IMR-90 (cell line): ENCODE results near the gene CUX1. TPM values are rescaled to one million over a fixed set of nuclear protein-coding genes. Genes with fewer than 3 reads are reported as not detected.

Experiments used
- ATAC-seq: fragments of 200-7000 bp; cut with Tn5 transposase; 2 replicates; pipeline ENCODE4 v1.9.1; 2020; ENCODE audit warnings: low read depth, mild to moderate bottlenecking, moderate library complexity
- BruUV-seq: library from RNA; stranded (reverse); fragments of 400-500 nt; replicated peaks from 2 replicates; lab custom pipeline; 2021; lab: Mats Ljungman, UMichigan
- CTCF ChIA-PET: fragments of 300-600 bp; formaldehyde crosslinking; extraction: SDS; loops from one replicate; lab custom pipeline; 2021; ENCODE audit warnings: antibody characterized with exemption; lab: Yijun Ruan, JAX
- POLR2A ChIA-PET: fragments of 300-600 bp; sonication (Branson Sonifier 250); formaldehyde crosslinking; loops from one replicate; lab custom pipeline; 2022; ENCODE audit warnings: antibody characterized with exemption; ENCODE audit not compliant: unreplicated experiment; lab: Charles Lee
- DNase-seq: peaks from one replicate; pipeline ENCODE4 v3.0.0; 2013
- H2AFZ ChIP-seq: replicated peaks from 2 replicates; pipeline ENCODE3; 2013; ENCODE audit warnings: low read length, mild to moderate bottlenecking; ENCODE audit not compliant: poor library complexity
- H2AK5ac ChIP-seq: 2 replicates; pipeline ENCODE4 v1.6.1; 2013; ENCODE audit warnings: low read depth, low read length, inconsistent platforms
- H2AK9ac ChIP-seq: replicated peaks from 2 replicates; pipeline ENCODE3; 2013; ENCODE audit warnings: mild to moderate bottlenecking, low read depth, low read length, moderate library complexity; ENCODE audit not compliant: poor library complexity
- H2BK120ac ChIP-seq: 2 replicates; pipeline ENCODE4 v1.6.1; 2013; ENCODE audit warnings: low read depth, low read length, inconsistent platforms
- H2BK15ac ChIP-seq: 3 replicates; pipeline ENCODE4 v1.6.1; 2013; ENCODE audit warnings: low read depth, low read length, inconsistent platforms
- H2BK20ac ChIP-seq: 2 replicates; pipeline ENCODE4 v1.6.1; 2013; ENCODE audit warnings: low read depth, mild to moderate bottlenecking, inconsistent platforms, low read length, moderate library complexity
- H2BK5ac ChIP-seq: 2 replicates; pipeline ENCODE4 v1.6.1; 2013; ENCODE audit warnings: mild to moderate bottlenecking, low read depth, low read length, inconsistent platforms; ENCODE audit not compliant: poor library complexity, severe bottlenecking
- H3K14ac ChIP-seq: replicated peaks from 2 replicates; pipeline ENCODE4 v1.6.1; 2013; ENCODE audit warnings: low read depth, low read length, inconsistent platforms
- H3K18ac ChIP-seq: 2 replicates; pipeline ENCODE4 v1.6.1; 2013; ENCODE audit warnings: low read depth, low read length, control low read depth
- H3K23ac ChIP-seq: 2 replicates; pipeline ENCODE4 v1.6.1; 2013; ENCODE audit warnings: low read depth, low read length, inconsistent platforms
- H3K27ac ChIP-seq: 2 replicates; pipeline ENCODE4 v1.5.1; 2013; ENCODE audit warnings: mild to moderate bottlenecking, control low read depth, low read length; ENCODE audit not compliant: insufficient read depth
- H3K27me3 ChIP-seq: 2 replicates; pipeline ENCODE4 v1.6.1; 2013; ENCODE audit warnings: low read length; ENCODE audit not compliant: control insufficient read depth, insufficient read depth
- H3K36me3 ChIP-seq: 2 replicates; pipeline ENCODE4 v1.6.1; 2013; ENCODE audit warnings: low read length, mixed read lengths; ENCODE audit not compliant: control insufficient read depth, insufficient read depth
- H3K4ac ChIP-seq: 2 replicates; pipeline ENCODE4 v1.6.1; 2013; ENCODE audit warnings: low read depth, low read length, inconsistent platforms
- H3K4me1 ChIP-seq: 2 replicates; pipeline ENCODE4 v1.6.1; 2013; ENCODE audit warnings: low read length, mixed read lengths; ENCODE audit not compliant: control insufficient read depth, insufficient read depth
- H3K4me2 ChIP-seq: 2 replicates; pipeline ENCODE4 v1.6.1; 2013; ENCODE audit warnings: low read depth, mild to moderate bottlenecking, control low read depth, low read length, moderate library complexity
- H3K4me3 ChIP-seq: 2 replicates; pipeline ENCODE4 v1.5.1; 2013; ENCODE audit warnings: low read depth, mild to moderate bottlenecking, control low read depth, low read length, moderate library complexity; ENCODE audit not compliant: insufficient read depth
- H3K56ac ChIP-seq: 2 replicates; pipeline ENCODE4 v1.6.1; 2013; ENCODE audit warnings: low read length, inconsistent platforms; ENCODE audit not compliant: insufficient read depth; ENCODE audit errors: extremely low read depth
- H3K79me1 ChIP-seq, 2 experiments: 2 replicates each; pipeline ENCODE4 v1.6.1; 2013; ENCODE audit warnings: low read length in 2 of 2, inconsistent platforms in 1 of 2, low read depth in 1 of 2
- H3K9ac ChIP-seq: 2 replicates; pipeline ENCODE4 v1.6.1; 2013; ENCODE audit warnings: low read depth, low read length, control low read depth
- H3K9me1 ChIP-seq: 2 replicates; pipeline ENCODE4 v1.6.1; 2013; ENCODE audit warnings: low read length, inconsistent platforms; ENCODE audit not compliant: insufficient read depth
- H3K9me3 ChIP-seq: 2 replicates; pipeline ENCODE4 v1.6.1; 2013; ENCODE audit warnings: low read length; ENCODE audit not compliant: control insufficient read depth, insufficient read depth
- H4K20me1 ChIP-seq: 2 replicates; pipeline ENCODE4 v1.6.1; 2013; ENCODE audit warnings: low read length, inconsistent platforms; ENCODE audit not compliant: insufficient read depth
- H4K5ac ChIP-seq: 2 replicates; pipeline ENCODE4 v1.6.1; 2013; ENCODE audit warnings: mild to moderate bottlenecking, low read depth, low read length, control low read depth
- H4K8ac ChIP-seq, 2 experiments: 2 replicates each; pipeline ENCODE4 v1.6.1; 2013; ENCODE audit warnings: low read depth in 2 of 2, low read length in 2 of 2, control low read depth in 1 of 2, inconsistent platforms in 1 of 2
- H4K91ac ChIP-seq: 2 replicates; pipeline ENCODE4 v1.6.1; 2013; ENCODE audit warnings: low read depth, low read length, inconsistent platforms; ENCODE audit not compliant: insufficient read depth
- CHD1 ChIP-seq: IDR thresholded peaks from 2 replicates; pipeline ENCODE4 v1.6.1; 2012; ENCODE audit warnings: low read depth, low read length, improper control_type of control experiment
- MAFK ChIP-seq: IDR thresholded peaks from 2 replicates; pipeline ENCODE4 v1.6.1; 2012; ENCODE audit warnings: low read depth, low read length, improper control_type of control experiment
- MAZ ChIP-seq: IDR thresholded peaks from 2 replicates; pipeline ENCODE4 v1.6.1; 2012; ENCODE audit warnings: low read depth, mild to moderate bottlenecking, low read length, improper control_type of control experiment, moderate library complexity, borderline replicate concordance
- NFE2L2 ChIP-seq: fragments of 150-350 bp; IDR thresholded peaks from 2 replicates; pipeline ENCODE4 v1.6.1; 2016; ENCODE audit warnings: low read depth, mild to moderate bottlenecking, low read length
- RFX5 ChIP-seq: IDR thresholded peaks from 2 replicates; pipeline ENCODE4 v1.8.0; 2012; ENCODE audit warnings: low read depth, mild to moderate bottlenecking, low read length, moderate library complexity
- SMC3 ChIP-seq: fragments of 150-350 bp; IDR thresholded peaks from 2 replicates; pipeline ENCODE4 v1.6.1; 2016; ENCODE audit warnings: low read depth, mild to moderate bottlenecking, antibody characterized with exemption, low read length, moderate library complexity
- WGBS, 2 experiments: methylation state at CpG; one replicate each; pipeline versions ENCODE4 v1.1.5 to v1.1.7; 2013; ENCODE audit warnings: missing lambda C conversion rate in 2 of 2; ENCODE audit not compliant: insufficient read length in 1 of 2; ENCODE audit errors: extremely low coverage in 2 of 2; 5-methylcytosine and 5-hydroxymethylcytosine counted together
- dilution Hi-C: fragments of 300-500 bp; cut with HindIII; formaldehyde crosslinking; loops from one replicate; pipeline ENCODE4 v1.14.3; 2018; ENCODE audit warnings: low sequenced_read_pairs; ENCODE audit not compliant: unreplicated experiment
- in situ Hi-C: fragments of 300-500 bp; cut with MboI; formaldehyde crosslinking; loops from 3 replicates; pipeline ENCODE4 v1.14.3; 2019; ENCODE audit warnings: low sequenced_read_pairs, inconsistent platforms, mixed read lengths
- intact Hi-C: fragments of 100-400 bp; cut with micrococcal nuclease; formaldehyde crosslinking; loops from 2 replicates; pipeline ENCODE4 v1.10.0; 2022
- polyA plus RNA-seq, 3 experiments: library from polyadenylated mRNA; depleted of rRNA; stranded (reverse); fragments of >200 nt; gene quantifications; 2 replicates each; pipeline ENCODE4 v1.2.3, GENCODE V29; 2012; ENCODE audit warnings: low replicate concordance in 1 of 3
- total RNA-seq: library from RNA; depleted of rRNA; stranded (reverse); fragments of >200 nt; gene quantifications from 2 replicates; pipeline ENCODE4 v1.2.3, GENCODE V29; 2012
- TF ChIP-seq, protein P1 (sequence below): fragments of 150-350 bp; IDR thresholded peaks from 2 replicates; pipeline ENCODE4 v1.6.1; 2017; ENCODE audit warnings: mild to moderate bottlenecking, antibody characterized with exemption, low read length, low read depth

The CUX1 gene
- total and polyA plus RNA-seq, 2 of the 4 experiments (the other 2 are of a cell fraction), result 19.7 to 46.4 TPM

DNA sequence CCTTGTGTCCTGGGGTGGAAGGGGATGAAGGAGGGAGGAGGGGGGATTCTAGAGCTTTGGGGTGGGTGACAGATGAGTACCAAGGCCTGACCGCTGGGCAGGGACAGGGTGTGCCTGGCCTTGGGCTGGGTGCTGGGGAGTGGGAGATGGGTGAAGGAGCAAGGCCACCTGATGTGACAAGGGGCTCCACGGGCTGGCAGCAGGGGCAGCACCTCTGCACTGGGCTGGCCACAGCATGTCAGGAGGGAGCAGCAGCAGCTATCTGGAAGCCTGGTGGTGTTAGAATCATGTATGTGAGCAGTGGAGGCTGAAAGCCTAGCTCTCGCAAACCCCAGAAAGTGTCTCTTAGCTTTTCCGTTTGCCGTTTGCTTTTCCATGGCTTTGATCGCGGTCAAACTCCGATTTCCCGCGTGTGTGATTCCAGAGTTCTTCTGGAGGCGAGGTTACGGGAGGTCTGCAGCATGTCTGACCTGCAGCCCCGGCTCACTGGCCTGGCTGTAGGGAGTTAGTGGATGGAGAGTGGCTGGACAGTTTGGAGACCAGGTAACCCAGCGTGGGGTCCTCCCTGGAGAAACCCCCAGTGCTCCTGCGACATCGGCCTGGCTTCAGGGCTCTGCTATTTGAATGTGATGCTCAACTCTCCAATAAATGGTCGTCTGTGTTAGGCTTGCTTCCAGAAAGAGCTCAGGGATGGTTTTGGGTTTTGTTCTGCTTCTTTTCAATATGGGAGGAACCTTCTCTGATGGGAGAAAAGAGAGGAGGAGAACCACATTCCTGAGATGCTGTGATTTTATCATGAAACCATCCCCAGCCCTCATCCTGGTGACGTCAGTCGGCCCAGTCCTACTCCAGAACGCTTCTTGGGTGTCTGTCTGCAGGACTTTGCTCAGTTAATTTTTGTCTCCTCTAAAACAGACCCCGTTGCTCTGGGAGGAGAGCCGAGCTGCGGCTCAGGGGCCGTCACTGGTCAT lies 105.5 kb downstream of the CUX1 start (continued):
- TF ChIP-seq, protein P1, sequence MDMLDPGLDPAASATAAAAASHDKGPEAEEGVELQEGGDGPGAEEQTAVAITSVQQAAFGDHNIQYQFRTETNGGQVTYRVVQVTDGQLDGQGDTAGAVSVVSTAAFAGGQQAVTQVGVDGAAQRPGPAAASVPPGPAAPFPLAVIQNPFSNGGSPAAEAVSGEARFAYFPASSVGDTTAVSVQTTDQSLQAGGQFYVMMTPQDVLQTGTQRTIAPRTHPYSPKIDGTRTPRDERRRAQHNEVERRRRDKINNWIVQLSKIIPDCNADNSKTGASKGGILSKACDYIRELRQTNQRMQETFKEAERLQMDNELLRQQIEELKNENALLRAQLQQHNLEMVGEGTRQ, result no peak
- no peak for TF ChIP-seq MAFK

DNA sequence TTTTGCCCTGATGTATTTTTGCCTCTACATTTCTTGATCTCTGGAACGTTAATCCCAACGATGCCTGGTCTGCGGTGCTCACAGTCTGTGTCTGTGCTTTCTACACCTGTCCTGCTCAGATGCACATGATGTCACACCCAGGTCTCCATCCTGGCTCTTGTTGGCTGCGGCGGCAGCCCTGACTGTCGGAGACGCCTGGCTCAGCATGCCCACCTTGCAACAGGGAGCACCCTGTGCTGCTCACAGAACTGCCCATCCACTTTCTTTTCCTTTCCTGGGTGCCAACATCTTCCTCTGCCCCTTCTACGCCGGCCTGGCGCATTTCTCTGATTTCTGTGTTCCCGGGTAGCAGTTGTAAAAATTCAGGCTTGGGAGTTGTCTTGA lies 106.2 kb downstream of the CUX1 start:
- ATAC-seq (no peak), DNase-seq (no peak)
- H3K79me1 ChIP-seq, result peaks cover 46 to 75% of the 10 kb centered on the region in 2 experiments
- no peak overlapping the region for H3K27ac ChIP-seq
- peak overlapping the region; percentile 83 for H4K91ac ChIP-seq
- POLR2A ChIA-PET, result no interaction called here
- peaks cover 10% of the 10 kb centered on the region for H3K36me3 ChIP-seq
- no peaks in the 10 kb centered on the region for H3K27me3 ChIP-seq
- H2BK120ac ChIP-seq, result peak overlapping the region; percentile 88
- H3K18ac ChIP-seq, result no peak overlapping the region
- peak overlapping the region; percentile 30 to 89; a peak in 3 of 4 replicates for H4K8ac ChIP-seq
- H2AK5ac ChIP-seq, result peak overlapping the region; percentile 86
- peaks cover 20% of the 10 kb centered on the region for H3K4me1 ChIP-seq
- no peak overlapping the region; the same call in 1 of the 2 replicates for H3K9ac ChIP-seq
- intact Hi-C loops, result loop anchor here (5.0 to 10.0 kb wide), 2 partner anchors 41 to 121 kb away; no protein-coding TSS in a partner anchor
- H3K9me1 ChIP-seq, result peaks cover 29% of the 10 kb centered on the region
- 0 out of 3 replicates have a peak overlapping the region, but pooled peaks have one; percentile 37 for H2BK15ac ChIP-seq
- no peak overlapping the region for H4K5ac ChIP-seq
- TF ChIP-seq SMC3 (no peak), MAZ (no peak), RFX5 (no peak), CHD1 (no peak), NFE2L2 (no peak)
- TF ChIP-seq, protein P1, result no peak
- peak overlapping the region; percentile 7 for H2AK9ac ChIP-seq
- dilution Hi-C loops, result no loop called here
- H3K4me3 ChIP-seq, result no peak overlapping the region
- CTCF ChIA-PET, result no interaction called here
- H2AFZ ChIP-seq, result no peak overlapping the region
- H2BK5ac ChIP-seq, result peak overlapping the region; percentile 70
- H3K4ac ChIP-seq, result peak overlapping the region; percentile 88
- H3K56ac ChIP-seq, result no peak overlapping the region
- no peaks in the 10 kb centered on the region for H3K9me3 ChIP-seq
- H2BK20ac ChIP-seq, result peak overlapping the region; percentile 86; the same call in 1 of the 2 replicates
- WGBS, 2 experiments, result 97% methylated on average over 3 of the region's 11 CpGs; no CpG with 5 or more reads in 1 of the 2 experiments
- BruUV-seq, result no TSS peak
- peaks cover 20% of the 10 kb centered on the region for H4K20me1 ChIP-seq
- peak overlapping the region; percentile 13; the same call in 1 of the 2 replicates for H3K23ac ChIP-seq
- no peak overlapping the region for H3K4me2 ChIP-seq
- peak overlapping the region; percentile 91 for H3K14ac ChIP-seq
- in situ Hi-C loops, result no loop called here
